Heart right ventricle (tissue), 16 donors: ENCODE results near the gene NT5M. TPM values are rescaled to one million over a fixed set of nuclear protein-coding genes. Genes with fewer than 3 reads are reported as not detected.
"Not testable (repeated sequence)": the region's sequence is repeated elsewhere in the genome, so short reads cannot be mapped to it uniquely, and the experiment has no call there.

Experiments
- ATAC-seq, 8 donors: fragments of 200-7000 bp; cut with Tn5 transposase; one replicate each; pipeline ENCODE4 v1.9.1; 2020; ENCODE audit warnings: mild to moderate bottlenecking in 8 of 8, moderate library complexity in 8 of 8, moderate number of reproducible peaks in 1 of 8
- DNase-seq, 2 donors: peaks; one replicate each; pipeline ENCODE4 v3.0.0-alpha.2; 2020
- H3K27ac ChIP-seq, 10 donors: fragments of 200-600 bp; sonication (generic) in 2 of 10; one replicate each; pipeline versions ENCODE4 v1.5.0 to v1.8.0; 2020 to 2022; ENCODE audit warnings: mild to moderate bottlenecking in 3 of 10
- H3K27me3 ChIP-seq, 7 donors: fragments of 200-600 bp; one replicate each; pipeline ENCODE4 v1.8.0; 2021 to 2022; ENCODE audit warnings: mild to moderate bottlenecking in 2 of 7
- H3K36me3 ChIP-seq, 9 donors: fragments of 200-600 bp; sonication (generic) in 1 of 9; one replicate each; pipeline versions ENCODE4 v1.5.0 to v1.8.0; 2020 to 2022; ENCODE audit warnings: mild to moderate bottlenecking in 2 of 9
- H3K4me1 ChIP-seq, 9 donors: fragments of 200-600 bp; sonication (generic) in 1 of 9; one replicate each; pipeline versions ENCODE4 v1.5.0 to v1.8.0; 2020 to 2022; ENCODE audit warnings: mild to moderate bottlenecking in 4 of 9
- H3K4me3 ChIP-seq, 10 donors: fragments of 200-600 bp; sonication (generic) in 2 of 10; one replicate each; pipeline versions ENCODE4 v1.5.0 to v1.8.0; 2020 to 2022; ENCODE audit warnings: mild to moderate bottlenecking in 7 of 10, moderate library complexity in 2 of 10
- H3K9me3 ChIP-seq, 11 donors: fragments of 200-600 bp in 10 of 11; sonication (generic) in 2 of 11; one replicate each; pipeline versions ENCODE4 v1.5.0 to v1.8.0; 2013 to 2022; ENCODE audit warnings: mild to moderate bottlenecking in 2 of 11, control low read depth in 1 of 11, moderate library complexity in 1 of 11
- WGBS, 2 donors: extraction: QIAGEN DNeasy Blood & Tissue Kit; methylation state at CpG; one replicate each; pipeline ENCODE4 v1.1.7; 2013; ENCODE audit warnings: inconsistent platforms in 1 of 2; 5-methylcytosine and 5-hydroxymethylcytosine counted together
- intact Hi-C, 10 donors: fragments of 100-400 bp; cut with DNase I; formaldehyde crosslinking; loops; one replicate each; pipeline versions ENCODE4 v1.11.1 to v1.14.2; 2022
- long read RNA-seq, 3 donors: library from polyadenylated mRNA; unstranded; transcript quantifications; one replicate each; pipeline ENCODE4 v2.0.0, GENCODE V29; 2020 to 2021
- polyA plus RNA-seq, 2 donors: library from polyadenylated mRNA; stranded (reverse); fragments of 200-250 nt; gene quantifications; one replicate each; pipeline ENCODE4 v1.2.3, GENCODE V29; 2013
- total RNA-seq, 10 donors: library from RNA; stranded (reverse); fragmentation: NEBNext Ultra II Directional in 3 of 10; extraction: Animal tissue kit (Norgen Biotek cat#: 25700) in 3 of 10; gene quantifications; one replicate each; pipeline versions ENCODE4 v1.2.1 to v1.2.4, GENCODE V29; 2021 to 2023
- TF ChIP-seq, protein P1 (sequence below), 9 donors: fragments of 200-600 bp; sonication (generic) in 2 of 9; IDR thresholded peaks; one replicate each; pipeline versions ENCODE4 v1.5.0 to v1.8.0; 2021 to 2022; ENCODE audit warnings: antibody characterized with exemption in 9 of 9, mild to moderate bottlenecking in 5 of 9, moderate library complexity in 1 of 9
- donor health status: Arrhythmogenic right ventricular cardiomyopathy.
- donor health status: ischemic (EF 13 %, LVEDD 7.1; RV severe dilation, severe dysfunction).
- donor health status: healthy with polysubstance abuse.
- donor health status: DM: no; HTN: yes; CAD: no.
- donor health status: DM: no; HTN: no; CAD: no.
- donor health status: ischemic (EF 25% LVEDD 6.9; RV normal size, moderate dysfunction).
- donor health status: ischemic (EF 25% LVEDD 5.7; RV mildly dilated, moderate dysfunction).
- donor health status: healthy.
- donor health status: DM: yes; HTN: yes; CAD: no.
- donor health status: Ischemic cardiomyopathy.
- donor health status: ischemic (EF 35%, LVEDD 5.7; RV mildly dilated, moderate dysfunction).
- donor health status: nonischemic (EF 11% LVEDD 7.7; RV severe dilation, severe dysfunction).
- donor health status: DM: yes; HTN: yes; CAD: no.
- donor health status: PGD.
- donor health status: ischemic (EF 29% LVEDD 5.4; RV normal size, mild dysfunction).
- donor health status: nonischemic (EF 23%, LVEDD 6.1; RV moderate dilation, normal function).

Gene NT5M
- total RNA-seq (10 to 100 TPM in 5 of 10 donors, 1 to 10 TPM in 5; 7.4 to 15.8 (median 9.8) TPM), polyA plus RNA-seq (10 to 100 TPM in 1 of 2 donors, 1 to 10 TPM in 1; 4.9 to 14.8 TPM)
- long read RNA-seq, donor 1, transcript NT5M-201 (5 exons, 1,617 nt), result major isoform, 28 of 45 reads
- long read RNA-seq, donor 1, partial matches to known transcripts, result 1 of 45 reads
- long read RNA-seq, donor 1, other reads (novel, unspliced or antisense), result 15 of 45 reads
- long read RNA-seq, donor 2, transcript NT5M-201 (5 exons, 1,617 nt), result major isoform, 25 of 52 reads
- long read RNA-seq, donor 2, partial matches to known transcripts, result 0 of 52 reads
- long read RNA-seq, donor 2, other reads (novel, unspliced or antisense), result 23 of 52 reads
- long read RNA-seq, donor 3, partial matches to known transcripts, result 1 of 3 reads
- long read RNA-seq, donor 3, other reads (novel, unspliced or antisense), result 1 of 3 reads

DNA sequence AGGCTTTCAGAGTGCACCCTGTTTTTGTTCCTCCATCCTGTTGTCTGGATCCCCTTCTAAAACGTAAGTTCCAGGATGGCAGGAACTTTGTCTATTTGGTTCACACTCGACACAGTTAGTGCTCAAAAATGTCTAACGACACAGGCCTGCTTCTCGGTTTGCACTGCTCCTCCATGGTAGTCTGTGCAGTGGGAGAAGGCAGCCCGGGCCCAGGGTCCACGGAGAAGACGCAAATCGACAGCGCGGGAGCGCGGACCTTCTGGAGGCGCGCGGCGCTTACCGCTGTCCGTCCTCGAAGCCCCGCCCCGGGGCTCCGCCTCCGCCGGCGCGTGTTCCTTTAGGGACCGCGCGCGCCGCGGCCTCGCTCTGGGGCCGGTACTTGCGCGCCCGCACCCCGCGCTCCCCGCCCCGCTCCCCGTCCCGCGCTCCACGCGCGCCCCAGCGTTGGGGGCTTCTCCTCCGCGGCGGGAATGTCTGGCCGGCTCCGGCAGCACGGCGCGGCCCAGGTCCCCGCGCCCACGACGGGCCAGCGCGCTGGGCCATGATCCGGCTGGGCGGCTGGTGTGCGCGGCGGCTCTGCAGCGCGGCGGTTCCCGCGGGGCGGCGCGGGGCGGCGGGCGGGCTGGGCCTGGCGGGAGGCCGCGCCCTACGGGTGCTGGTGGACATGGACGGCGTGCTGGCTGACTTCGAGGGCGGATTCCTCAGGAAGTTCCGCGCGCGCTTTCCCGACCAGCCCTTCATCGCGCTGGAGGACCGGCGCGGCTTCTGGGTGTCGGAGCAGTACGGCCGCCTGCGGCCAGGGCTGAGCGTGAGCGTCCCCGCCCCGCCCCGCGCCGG lies at the start of gene NT5M:
Gene NT5M, plus strand, starts transcription at position 364 of the 837 bp plus-strand sequence. Its CDS starts 178 bp downstream, at position 542.
- TF ChIP-seq, protein P1, sequence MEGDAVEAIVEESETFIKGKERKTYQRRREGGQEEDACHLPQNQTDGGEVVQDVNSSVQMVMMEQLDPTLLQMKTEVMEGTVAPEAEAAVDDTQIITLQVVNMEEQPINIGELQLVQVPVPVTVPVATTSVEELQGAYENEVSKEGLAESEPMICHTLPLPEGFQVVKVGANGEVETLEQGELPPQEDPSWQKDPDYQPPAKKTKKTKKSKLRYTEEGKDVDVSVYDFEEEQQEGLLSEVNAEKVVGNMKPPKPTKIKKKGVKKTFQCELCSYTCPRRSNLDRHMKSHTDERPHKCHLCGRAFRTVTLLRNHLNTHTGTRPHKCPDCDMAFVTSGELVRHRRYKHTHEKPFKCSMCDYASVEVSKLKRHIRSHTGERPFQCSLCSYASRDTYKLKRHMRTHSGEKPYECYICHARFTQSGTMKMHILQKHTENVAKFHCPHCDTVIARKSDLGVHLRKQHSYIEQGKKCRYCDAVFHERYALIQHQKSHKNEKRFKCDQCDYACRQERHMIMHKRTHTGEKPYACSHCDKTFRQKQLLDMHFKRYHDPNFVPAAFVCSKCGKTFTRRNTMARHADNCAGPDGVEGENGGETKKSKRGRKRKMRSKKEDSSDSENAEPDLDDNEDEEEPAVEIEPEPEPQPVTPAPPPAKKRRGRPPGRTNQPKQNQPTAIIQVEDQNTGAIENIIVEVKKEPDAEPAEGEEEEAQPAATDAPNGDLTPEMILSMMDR (IDR thresholded peaks at IDR 0.05), result no peak
- DNase-seq (peak; percentile 57 to 78), ATAC-seq (peak; percentile 77 to 90 (median 87))
- Histone ChIP-seq H3K27ac (peak within 1 kb of the TSS in 9 of 10 donors; percentile 29 to 74 (median 66)), H3K36me3 (no peaks in the 10 kb centered on the region), H3K4me1 (peaks cover 0 to 37% (median 19%) of the 10 kb centered on the region in 9 donors), H3K27me3 (no peaks in the 10 kb centered on the region), H3K9me3 (no peaks in the 10 kb centered on the region), H3K4me3 (peak within 1 kb of the TSS; percentile 35 to 63 (median 58))
- 0 to 1% methylated on average over 84 to 107 of the region's 107 CpGs for WGBS, 2 donors
- intact Hi-C loops, result loop anchor here in 3 of 10 donors (5.0 to 10.0 kb wide), 3 partner anchors 158 to 308 kb away; no protein-coding TSS in a partner anchor

DNA sequence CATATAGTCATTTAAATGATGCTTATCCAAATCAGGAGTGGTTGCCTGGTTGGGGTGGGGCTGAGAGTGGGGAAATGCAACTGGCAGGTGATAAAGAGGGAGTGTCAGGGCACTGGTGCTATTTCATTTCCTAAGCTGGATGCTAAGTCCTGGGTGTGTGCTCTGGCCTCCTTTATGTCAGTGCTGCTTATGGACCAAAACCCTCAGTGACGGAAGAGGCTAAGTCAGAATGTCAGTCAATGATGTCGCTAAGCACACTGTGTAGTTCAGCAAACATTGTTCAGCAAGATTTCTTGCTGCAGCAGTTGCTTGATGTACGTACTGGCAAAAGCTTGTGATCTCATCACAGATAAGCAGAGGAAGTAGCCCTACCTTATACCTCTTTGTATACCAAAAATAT lies 49.8 kb upstream of the NT5M start:
- H3K36me3 ChIP-seq, result peaks cover 0 to 100% (median 59%) of the 10 kb centered on the region in 9 donors

DNA sequence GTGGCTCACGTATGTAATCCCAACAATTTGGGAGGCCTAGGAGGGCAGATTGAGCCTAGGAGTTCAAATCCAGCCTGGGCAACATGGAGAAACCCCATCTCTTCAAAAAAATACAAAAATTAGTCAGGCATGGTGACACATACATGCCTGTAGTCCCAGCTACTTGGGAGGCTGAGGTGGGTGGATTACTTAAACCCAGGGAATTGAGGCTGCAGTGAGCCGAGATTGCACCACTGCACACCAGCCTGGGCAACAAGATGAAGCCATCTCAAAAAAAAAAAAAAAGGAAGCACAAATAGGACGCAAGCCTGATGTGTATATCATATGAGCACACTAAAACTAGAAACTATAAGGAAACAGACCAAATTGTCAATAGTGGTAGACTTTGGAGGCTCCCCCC lies 49.1 kb upstream of the NT5M start:
- TF ChIP-seq, protein P1 (IDR thresholded peaks at IDR 0.05), result no peak
- DNase-seq (no peak), ATAC-seq (no peak)
- Histone ChIP-seq H3K9me3 (no peaks in the 10 kb centered on the region), H3K27me3 (no peaks in the 10 kb centered on the region), H3K4me1 (peaks cover 0 to 4% (median 0%) of the 10 kb centered on the region in 9 donors), H3K27ac (no peak overlapping the region), H3K4me3 (no peak overlapping the region), H3K36me3 (peaks cover 0 to 100% (median 63%) of the 10 kb centered on the region in 9 donors)
- intact Hi-C loops, result no loop called here
- WGBS, 2 donors, result 89 to 94% methylated on average over 3 of the region's 3 CpGs

More for the DNA sequence above, 49.8 kb upstream of the NT5M start:
- Histone ChIP-seq H3K27ac (no peak overlapping the region), H3K4me3 (no peak overlapping the region), H3K4me1 (peaks cover 0 to 4% (median 0%) of the 10 kb centered on the region in 9 donors), H3K27me3 (no peaks in the 10 kb centered on the region), H3K9me3 (no peaks in the 10 kb centered on the region)
- DNase-seq (no peak), ATAC-seq (no peak)
- intact Hi-C loops, result no loop called here
- TF ChIP-seq, protein P1 (IDR thresholded peaks at IDR 0.05), result no peak
- WGBS, 2 donors, result 91 to 96% methylated on average over 3 of the region's 3 CpGs

- H3K27ac ChIP-seq, DNase-seq, intact Hi-C loops, H3K9me3 ChIP-seq, H3K27me3 ChIP-seq, H3K4me3 ChIP-seq, ATAC-seq, H3K4me1 ChIP-seq: not testable (repeated sequence)
- WGBS, 2 donors, result 90 to 94% methylated on average over 11 of the region's 11 CpGs
- peaks cover 0 to 100% (median 71%) of the 10 kb centered on the region in 9 donors for H3K36me3 ChIP-seq
These were observed 47.5 kb upstream of the NT5M start for GRCh38 chr17:17255689-17256088.
